Duodenal mucosa (tissue), 2 donors: ENCODE measurements around the gene IGFBP2.
A peak's percentile ranks its signal among the peaks of the same experiment; 100 is the strongest.

Experiments
- H3K27ac ChIP-seq: one replicate; pipeline ENCODE4 v1.7.0; 2013; ENCODE audit warnings: low read depth, low read length
- H3K27me3 ChIP-seq, 2 donors: one replicate each; pipeline ENCODE4 v1.7.0; 2013; ENCODE audit warnings: low read length in 2 of 2, control low read depth in 1 of 2; ENCODE audit not compliant: insufficient read depth in 2 of 2, control insufficient read depth in 1 of 2
- H3K36me3 ChIP-seq, 2 donors: one replicate each; pipeline ENCODE4 v1.7.0; 2013; ENCODE audit warnings: low read length in 2 of 2, control low read depth in 1 of 2; ENCODE audit not compliant: insufficient read depth in 2 of 2, control insufficient read depth in 1 of 2
- H3K4me1 ChIP-seq, 2 donors: one replicate each; pipeline ENCODE4 v1.7.0; 2013; ENCODE audit warnings: low read length in 2 of 2, control low read depth in 1 of 2; ENCODE audit not compliant: insufficient read depth in 2 of 2, control insufficient read depth in 1 of 2
- H3K4me3 ChIP-seq, 2 donors: one replicate each; pipeline ENCODE4 v1.7.0; 2013; ENCODE audit warnings: low read length in 2 of 2, low read depth in 1 of 2
- H3K9ac ChIP-seq, 2 donors: one replicate each; pipeline ENCODE4 v1.7.0; 2013; ENCODE audit warnings: low read length in 2 of 2, low read depth in 1 of 2
- H3K9me3 ChIP-seq, 2 donors: one replicate each; pipeline ENCODE4 v1.7.0; 2013; ENCODE audit warnings: low read length in 2 of 2, control low read depth in 1 of 2; ENCODE audit not compliant: control insufficient read depth in 1 of 2

Gene IGFBP2

DNA sequence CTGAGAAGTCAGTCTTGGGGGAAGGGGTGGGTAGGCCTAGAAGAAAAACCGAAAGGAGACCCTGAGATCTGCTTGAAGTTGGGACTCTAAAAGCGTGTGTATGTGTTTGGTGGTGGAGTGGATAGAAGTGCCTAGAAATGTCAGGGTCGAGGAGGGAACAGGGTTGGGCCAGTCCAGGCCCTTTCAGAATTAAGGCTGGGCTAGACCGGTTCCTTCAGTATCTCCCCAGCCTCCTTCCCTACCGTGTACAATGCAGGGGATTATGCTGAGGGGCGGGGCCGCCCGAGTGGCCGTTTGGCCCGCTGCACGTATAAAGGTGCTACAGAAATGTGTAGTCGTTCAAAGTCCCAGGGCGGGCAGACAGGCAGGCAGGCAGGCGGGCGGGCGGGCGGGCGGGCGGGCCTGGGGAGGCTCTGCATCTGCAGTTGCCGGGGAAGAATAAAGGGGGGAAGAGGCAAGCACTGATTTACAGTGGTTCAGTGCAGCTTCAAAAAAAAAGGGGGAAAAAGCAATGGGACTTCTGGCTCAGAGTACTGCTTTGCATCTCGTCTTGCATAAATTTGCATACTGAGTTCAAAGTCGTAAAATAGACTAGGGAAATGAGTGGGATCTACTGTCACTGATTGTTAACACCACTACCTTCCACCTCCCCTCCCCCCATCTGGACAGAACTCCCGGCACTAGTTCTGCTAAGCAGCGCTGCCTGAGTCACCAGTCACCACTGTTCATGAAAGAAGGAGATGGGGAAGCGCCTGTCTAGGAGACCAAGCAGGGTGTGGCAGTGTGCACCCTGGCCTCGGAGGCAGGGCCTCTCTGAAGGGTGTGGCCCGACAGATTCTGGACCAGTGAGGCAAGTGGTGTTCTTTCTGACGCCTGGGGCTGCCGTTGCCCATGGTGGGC, 3.6 kb downstream of the IGFBP2 start:
- Histone ChIP-seq H3K9ac (peak overlapping the region; percentile 38 to 55), H3K27ac (peak overlapping the region; percentile 80), H3K36me3 (peaks cover 0 to 7% of the 10 kb centered on the region in 2 donors), H3K27me3 (peaks cover 8 to 15% of the 10 kb centered on the region in 2 donors), H3K4me3 (peak overlapping the region; percentile 48 to 79), H3K4me1 (peaks cover 22 to 26% of the 10 kb centered on the region in 2 donors), H3K9me3 (no peaks in the 10 kb centered on the region)

DNA sequence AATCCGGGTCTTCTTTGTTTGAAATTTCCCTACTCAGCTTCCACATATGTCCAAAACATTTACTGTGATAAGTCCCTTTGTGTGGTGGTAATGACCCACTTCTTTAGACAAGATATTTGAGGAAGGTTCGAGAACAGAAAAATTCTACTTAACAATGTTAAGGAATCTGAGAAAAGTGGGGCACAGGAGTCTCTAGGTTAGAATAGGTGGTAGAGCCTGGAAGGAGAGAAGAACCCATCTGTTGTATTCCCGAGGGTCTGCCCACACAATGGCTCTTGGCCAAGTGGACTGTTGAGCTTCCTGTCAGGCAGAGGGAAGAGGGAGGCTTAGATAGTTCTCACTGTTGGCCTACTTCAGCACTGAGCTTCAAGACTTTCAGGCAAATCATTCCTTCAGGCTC, 4.3 kb downstream of the IGFBP2 start:
- peak overlapping the region; percentile 21 to 40 for H3K9ac ChIP-seq
- peaks cover 0 to 7% of the 10 kb centered on the region in 2 donors for H3K36me3 ChIP-seq
- peak overlapping the region; percentile 8 to 43 for H3K4me3 ChIP-seq
- peaks cover 22 to 26% of the 10 kb centered on the region in 2 donors for H3K4me1 ChIP-seq
- no peaks in the 10 kb centered on the region for H3K9me3 ChIP-seq
- peaks cover 8 to 15% of the 10 kb centered on the region in 2 donors for H3K27me3 ChIP-seq
- H3K27ac ChIP-seq = peak overlapping the region; percentile 41

DNA sequence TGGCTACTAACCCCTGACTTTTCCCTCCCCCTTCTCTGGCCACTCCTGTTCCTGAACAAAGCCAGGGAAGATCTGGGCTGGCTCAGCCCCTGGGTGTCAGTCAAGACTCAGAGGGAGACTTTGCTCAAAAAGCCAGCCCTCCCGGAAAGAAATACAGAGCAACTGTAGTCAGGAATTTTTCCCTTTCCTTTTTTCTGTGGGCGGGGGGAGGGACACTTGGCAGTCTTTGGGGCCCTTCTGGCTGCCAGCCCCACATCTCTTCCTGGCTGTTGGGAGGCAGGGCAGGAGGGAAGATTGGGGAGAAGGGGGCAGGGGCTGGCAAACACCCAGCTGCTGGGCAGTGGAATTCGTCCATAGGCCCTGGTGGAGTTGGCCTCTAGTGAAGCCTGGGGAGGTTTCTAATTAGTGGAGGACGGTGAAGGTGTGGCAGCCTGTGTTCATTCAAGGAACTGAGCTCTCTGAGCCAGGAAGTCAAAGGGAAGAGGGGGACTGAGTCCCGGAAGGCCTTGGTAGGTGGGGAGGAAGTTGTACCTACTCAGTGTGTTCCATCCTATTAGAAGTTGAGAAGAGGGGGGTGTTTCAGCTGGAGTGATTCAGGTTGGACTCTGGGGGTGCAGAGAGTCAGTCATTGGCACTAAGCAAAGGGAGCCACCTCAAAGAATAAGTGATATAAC, 10.9 kb downstream of the IGFBP2 start:
- Histone ChIP-seq H3K4me3 (no peak overlapping the region), H3K27me3 (no peaks in the 10 kb centered on the region), H3K9me3 (no peaks in the 10 kb centered on the region), H3K9ac (peak overlapping the region in 1 of 2 donors; percentile 17), H3K27ac (peak overlapping the region; percentile 43), H3K36me3 (peaks cover 0 to 7% of the 10 kb centered on the region in 2 donors), H3K4me1 (peaks cover 23 to 24% of the 10 kb centered on the region in 2 donors)

DNA sequence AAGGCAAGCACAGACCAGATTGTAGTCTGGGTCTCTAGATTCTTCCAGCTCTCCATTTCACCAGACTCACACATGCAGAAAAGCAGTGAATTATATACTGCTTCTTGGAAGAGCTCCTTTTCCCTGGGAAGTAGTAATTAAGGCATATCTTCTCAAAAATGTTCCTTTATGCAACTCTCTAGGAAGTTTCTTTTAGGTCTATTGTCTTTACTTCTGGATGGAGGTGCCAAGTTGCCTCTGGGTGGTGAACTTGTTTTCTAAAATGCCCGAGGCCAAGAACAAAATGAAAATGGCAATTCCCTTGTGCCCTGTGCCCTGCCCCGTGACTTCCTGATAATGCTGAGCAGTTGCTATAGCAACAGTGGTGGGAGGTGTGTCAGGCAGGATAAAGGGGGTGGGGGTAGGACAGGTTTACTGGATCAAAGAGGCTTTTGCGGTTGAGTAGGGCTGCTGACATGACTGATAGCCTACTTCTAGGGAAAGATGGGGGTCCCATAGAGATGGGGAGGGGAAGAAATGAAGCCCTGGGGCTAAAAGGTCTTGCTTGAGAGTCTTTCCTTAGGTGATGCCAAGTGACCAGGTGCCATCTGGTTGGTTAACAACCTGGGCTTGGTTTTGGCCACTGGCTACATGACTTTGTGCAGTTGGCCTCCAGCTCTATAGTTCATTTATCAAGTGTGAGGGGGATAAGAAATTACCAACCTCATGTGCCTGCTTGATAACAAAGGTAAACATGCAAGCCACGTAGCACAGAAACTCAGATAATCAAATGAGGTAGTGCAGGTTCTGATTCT, 11.8 kb downstream of the IGFBP2 start:
- Histone ChIP-seq H3K9ac (peak overlapping the region in 1 of 2 donors; percentile 17), H3K27me3 (no peaks in the 10 kb centered on the region), H3K9me3 (no peaks in the 10 kb centered on the region), H3K4me1 (peaks cover 23 to 24% of the 10 kb centered on the region in 2 donors), H3K4me3 (peak overlapping the region in 1 of 2 donors; percentile 1), H3K36me3 (peaks cover 0 to 7% of the 10 kb centered on the region in 2 donors), H3K27ac (peak overlapping the region; percentile 43)

DNA sequence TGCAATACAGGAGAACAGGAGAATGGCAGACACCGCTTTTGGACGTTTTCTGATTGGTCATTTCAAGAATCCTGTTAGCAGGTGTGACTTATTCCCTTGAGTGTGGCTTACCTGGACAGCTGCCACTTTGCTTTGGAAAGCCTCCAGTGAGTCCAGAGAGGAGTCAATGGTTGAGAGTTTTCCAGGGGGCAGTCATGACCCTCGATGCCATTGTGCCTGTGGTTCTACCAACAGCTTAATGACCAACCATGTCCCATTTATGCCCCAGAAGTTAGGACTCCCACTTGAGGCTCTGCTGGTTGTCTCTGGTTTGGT, 12.4 kb downstream of the IGFBP2 start:
- Histone ChIP-seq H3K36me3 (peaks cover 0 to 2% of the 10 kb centered on the region in 2 donors), H3K27ac (no peak overlapping the region), H3K27me3 (no peaks in the 10 kb centered on the region), H3K9me3 (no peaks in the 10 kb centered on the region), H3K9ac (no peak overlapping the region), H3K4me3 (no peak overlapping the region), H3K4me1 (peaks cover 23 to 24% of the 10 kb centered on the region in 2 donors)

DNA sequence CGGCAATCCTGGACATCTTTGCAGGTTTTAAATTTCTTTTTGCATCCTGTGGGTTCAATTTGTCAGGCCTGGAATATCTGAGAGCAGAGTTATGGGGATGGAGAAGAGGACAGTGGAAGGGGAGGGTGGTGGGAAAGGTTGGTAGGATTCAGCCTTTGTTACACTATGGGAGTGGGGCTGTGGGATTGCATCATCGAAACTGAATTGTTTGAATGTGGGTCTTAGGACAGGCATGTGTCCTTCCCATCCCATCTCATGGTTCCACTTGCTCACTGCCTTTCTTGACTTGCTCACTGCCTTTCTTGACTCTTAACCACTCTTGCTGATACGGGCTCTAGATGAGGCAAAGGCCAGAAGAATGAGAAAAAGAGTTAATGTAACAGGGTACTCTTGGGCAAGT, 12.9 kb downstream of the IGFBP2 start:
- no peaks in the 10 kb centered on the region for H3K36me3 ChIP-seq
- peaks cover 24 to 27% of the 10 kb centered on the region in 2 donors for H3K4me1 ChIP-seq
- H3K27me3 ChIP-seq = no peaks in the 10 kb centered on the region
- H3K27ac ChIP-seq = no peak overlapping the region
- H3K9ac ChIP-seq = no peak overlapping the region
- no peaks in the 10 kb centered on the region for H3K9me3 ChIP-seq
- H3K4me3 ChIP-seq = no peak overlapping the region

DNA sequence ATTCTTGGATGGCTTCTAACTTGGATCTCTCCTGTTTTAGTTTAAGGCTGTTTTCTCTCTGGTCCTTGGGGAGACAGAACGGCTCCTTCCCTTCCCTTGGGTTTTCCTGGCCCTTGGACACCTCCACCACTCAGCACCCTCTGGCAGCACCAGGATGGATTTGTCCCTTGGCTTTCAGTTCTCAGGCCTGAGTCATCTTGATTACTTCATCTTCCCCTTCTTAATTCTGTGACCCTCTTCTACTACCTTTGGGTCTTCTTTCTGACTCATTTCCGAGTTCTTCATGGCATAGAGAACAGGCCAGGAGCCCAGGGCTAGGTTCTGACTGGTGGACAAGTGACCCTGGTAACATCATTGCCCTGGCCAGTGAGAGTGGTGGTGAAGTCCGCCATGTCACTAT, 14.9 kb downstream of the IGFBP2 start:
- no peak overlapping the region for H3K4me3 ChIP-seq
- H3K4me1 ChIP-seq = peaks cover 24 to 29% of the 10 kb centered on the region in 2 donors
- H3K27ac ChIP-seq = no peak overlapping the region
- H3K27me3 ChIP-seq = no peaks in the 10 kb centered on the region
- H3K36me3 ChIP-seq = no peaks in the 10 kb centered on the region
- H3K9ac ChIP-seq = no peak overlapping the region
- no peaks in the 10 kb centered on the region for H3K9me3 ChIP-seq

DNA sequence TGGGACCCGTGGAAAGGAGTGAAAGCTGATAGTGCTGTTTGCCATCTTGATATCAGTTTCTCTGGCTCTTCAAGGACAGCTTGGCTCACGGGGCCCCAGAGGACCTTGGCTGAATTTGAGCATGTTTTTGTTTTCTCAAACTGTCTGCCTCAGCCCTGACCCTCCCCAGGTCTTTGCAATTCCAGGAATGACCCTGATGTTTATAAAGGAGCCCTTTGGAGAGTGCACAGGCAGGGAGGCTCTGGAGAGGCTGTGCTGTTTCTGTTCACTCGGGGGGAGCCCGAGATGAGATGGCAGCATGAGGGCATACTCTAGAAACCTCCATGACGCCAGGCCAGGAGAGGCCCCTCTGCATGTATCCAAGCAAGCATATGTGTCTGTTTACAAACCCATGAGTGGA, 16.4 kb downstream of the IGFBP2 start:
- Histone ChIP-seq H3K27ac (no peak overlapping the region), H3K9me3 (no peaks in the 10 kb centered on the region), H3K27me3 (no peaks in the 10 kb centered on the region), H3K4me3 (no peak overlapping the region), H3K9ac (no peak overlapping the region), H3K4me1 (peaks cover 21 to 31% of the 10 kb centered on the region in 2 donors), H3K36me3 (no peaks in the 10 kb centered on the region)

DNA sequence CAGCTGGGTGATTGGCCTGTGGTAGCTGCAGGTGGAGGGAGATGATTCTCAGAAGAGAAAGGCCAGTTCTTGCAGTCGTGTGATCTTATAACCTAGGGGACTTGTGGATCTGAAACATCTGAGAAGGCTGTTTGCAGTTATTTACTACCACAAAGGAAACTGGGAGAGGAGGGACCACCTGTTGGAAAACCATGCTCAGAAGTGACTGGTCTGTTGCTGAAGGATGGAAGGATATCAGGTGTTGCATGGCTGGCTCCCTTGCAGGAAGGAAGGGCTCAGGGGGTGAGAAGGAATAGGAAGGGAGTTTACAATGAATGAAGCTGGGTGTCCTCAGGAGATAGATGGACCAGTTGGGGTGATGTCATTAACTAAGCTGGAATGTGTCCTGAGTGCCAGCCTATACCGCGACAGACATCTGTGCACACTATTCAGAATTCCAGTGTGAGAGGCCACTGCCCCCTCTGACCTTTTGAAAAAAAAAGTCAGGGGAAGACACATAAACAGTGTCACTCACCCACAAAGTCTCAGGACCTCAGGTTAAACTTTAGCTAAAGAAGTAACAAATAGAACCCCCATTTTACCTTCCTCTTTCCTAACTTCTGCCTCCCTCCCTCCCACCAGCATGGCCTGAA, 17.5 kb downstream of the IGFBP2 start:
- Histone ChIP-seq H3K4me3 (no peak overlapping the region), H3K9ac (no peak overlapping the region), H3K27me3 (no peaks in the 10 kb centered on the region), H3K36me3 (no peaks in the 10 kb centered on the region), H3K4me1 (peaks cover 10 to 21% of the 10 kb centered on the region in 2 donors), H3K9me3 (no peaks in the 10 kb centered on the region), H3K27ac (no peak overlapping the region)
